ENCODE measurements around the gene MSI2.

DNA sequence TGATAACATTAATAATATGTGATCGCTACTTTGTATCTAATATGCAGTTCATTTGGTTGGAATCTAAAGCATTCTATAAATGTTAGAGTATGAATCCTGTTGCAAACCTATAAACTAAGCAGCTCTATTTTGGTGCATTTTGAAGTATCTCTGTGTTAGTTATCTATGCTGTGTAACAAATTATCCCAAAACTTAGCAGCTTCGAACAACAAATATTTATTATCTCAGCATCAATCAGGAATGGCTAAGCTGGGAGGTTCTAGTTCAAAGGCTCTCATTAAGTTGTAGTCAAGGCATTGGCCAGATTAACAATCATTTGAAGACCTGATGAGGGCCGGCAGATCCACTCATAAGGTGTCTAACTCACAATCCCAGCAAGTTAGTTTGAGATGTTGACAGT, 10.1 kb upstream of the MSI2 start:
- TF ChIP-seq, protein P1, sequence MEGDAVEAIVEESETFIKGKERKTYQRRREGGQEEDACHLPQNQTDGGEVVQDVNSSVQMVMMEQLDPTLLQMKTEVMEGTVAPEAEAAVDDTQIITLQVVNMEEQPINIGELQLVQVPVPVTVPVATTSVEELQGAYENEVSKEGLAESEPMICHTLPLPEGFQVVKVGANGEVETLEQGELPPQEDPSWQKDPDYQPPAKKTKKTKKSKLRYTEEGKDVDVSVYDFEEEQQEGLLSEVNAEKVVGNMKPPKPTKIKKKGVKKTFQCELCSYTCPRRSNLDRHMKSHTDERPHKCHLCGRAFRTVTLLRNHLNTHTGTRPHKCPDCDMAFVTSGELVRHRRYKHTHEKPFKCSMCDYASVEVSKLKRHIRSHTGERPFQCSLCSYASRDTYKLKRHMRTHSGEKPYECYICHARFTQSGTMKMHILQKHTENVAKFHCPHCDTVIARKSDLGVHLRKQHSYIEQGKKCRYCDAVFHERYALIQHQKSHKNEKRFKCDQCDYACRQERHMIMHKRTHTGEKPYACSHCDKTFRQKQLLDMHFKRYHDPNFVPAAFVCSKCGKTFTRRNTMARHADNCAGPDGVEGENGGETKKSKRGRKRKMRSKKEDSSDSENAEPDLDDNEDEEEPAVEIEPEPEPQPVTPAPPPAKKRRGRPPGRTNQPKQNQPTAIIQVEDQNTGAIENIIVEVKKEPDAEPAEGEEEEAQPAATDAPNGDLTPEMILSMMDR (IDR thresholded peaks at IDR 0.05; ENCODE audit: insufficient read depth, low read depth, low read length), result no peak
- no peak for TF ChIP-seq EZH2 (IDR thresholded peaks at IDR 0.05; ENCODE audit: insufficient read depth, low read length)
